ENCODE results near the gene PDE11A. TPM values are rescaled to one million over a fixed set of nuclear protein-coding genes. Genes with fewer than 3 reads are reported as not detected.

Gene PDE11A
- total and polyA plus RNA-seq, 2 of the 13 experiments (the other 11 are each of a cell fraction or from before 2014, with no cell fraction given): 1.2 to 1.7 TPM

DNA sequence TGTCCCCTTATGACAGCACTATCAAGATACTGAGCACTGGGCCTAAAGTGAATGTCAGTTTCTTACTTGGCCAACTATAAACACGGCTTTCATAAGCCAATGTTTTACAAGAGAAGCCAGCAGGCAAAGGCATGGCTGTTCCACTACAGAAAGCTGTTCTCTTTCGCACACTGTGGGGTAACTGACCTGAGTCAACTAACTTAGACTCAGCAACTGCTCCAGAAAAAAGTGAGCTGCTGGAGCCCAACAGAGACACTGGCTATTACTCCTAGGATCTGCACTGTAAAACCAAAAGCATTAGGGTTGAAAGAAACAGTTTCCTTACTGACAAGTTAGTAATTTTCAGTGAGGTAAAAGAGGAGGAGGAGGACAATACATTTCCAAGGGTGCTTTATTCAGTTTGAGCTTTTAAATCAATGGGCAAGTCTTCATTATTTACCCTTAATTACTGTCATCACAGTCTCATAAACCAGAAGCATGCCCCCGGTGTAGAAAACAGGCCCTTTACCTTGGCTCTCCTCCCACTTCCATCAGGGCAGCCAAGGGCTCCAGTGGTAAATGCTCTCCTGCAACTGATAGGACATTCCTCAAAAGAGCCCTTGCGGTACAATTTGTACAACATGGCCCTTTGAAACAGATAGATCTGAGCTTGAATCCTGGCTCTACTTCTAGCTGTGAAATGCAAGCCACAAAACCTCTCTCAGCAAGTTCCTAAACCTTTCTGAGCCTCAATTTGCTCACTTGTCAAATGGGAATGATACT lies 275.7 kb downstream of the PDE11A start:
- intact Hi-C loops (cut with micrococcal nuclease; ENCODE audit: unreplicated experiment): no loop called here
- in situ Hi-C loops (cut with HindIII; ENCODE audit: extremely low pct_ligation_motif_present, low pct_unique_long_range_greater_than_20kb): no loop called here
- Histone ChIP-seq H3K4me3 (replicated peaks in 1 of 3; ENCODE audit: insufficient read depth in 1 of 3, low read depth in 2 of 3, low read length in 3 of 3) (no peak overlapping the region), H2AFZ (ENCODE audit: low read length) (no peak overlapping the region), H3K36me3 (replicated peaks in 1 of 2; ENCODE audit: control insufficient read depth in 1 of 2, insufficient read depth in 2 of 2, low read length in 2 of 2) (no peaks in the 10 kb centered on the region), H3K79me2 (ENCODE audit: insufficient read depth, low read length) (no peaks in the 10 kb centered on the region), H4K20me1 (ENCODE audit: insufficient read depth, low read length) (no peaks in the 10 kb centered on the region), H3K9ac (ENCODE audit: insufficient read depth, low read depth, low read length) (no peak overlapping the region), H3K27me3 (ENCODE audit: control insufficient read depth in 1 of 2, insufficient read depth in 2 of 2, low read length in 2 of 2) (no peaks in the 10 kb centered on the region), H3K4me1 (ENCODE audit: insufficient read depth, low read length) (no peaks in the 10 kb centered on the region), H3K4me2 (ENCODE audit: low read depth, low read length) (no peak overlapping the region), H3K9me3 (ENCODE audit: low read length) (no peaks in the 10 kb centered on the region), H3K27ac (ENCODE audit: extremely low read length, insufficient read depth, low read length) (no peak overlapping the region)
- DNase-seq (ENCODE audit: low spot score) (no peak), ATAC-seq (no peak), FAIRE-seq (no peak)
- TF ChIP-seq SOX13 (IDR thresholded peaks at IDR 0.05) (no peak), SOX13 (CRISPR knock-in tag; conservative IDR thresholded peaks at IDR 0.05 in 1 of 2, IDR thresholded peaks at IDR 0.05 in 1 of 2) (no peak), RAD21 (CRISPR knock-in tag; IDR thresholded peaks at IDR 0.05) (no peak), MEIS1 (CRISPR knock-in tag; IDR thresholded peaks at IDR 0.05; ENCODE audit: borderline replicate concordance) (no peak), MZF1 (CRISPR knock-in tag; IDR thresholded peaks at IDR 0.05; ENCODE audit: borderline replicate concordance) (no peak)
- TF ChIP-seq, protein P1, sequence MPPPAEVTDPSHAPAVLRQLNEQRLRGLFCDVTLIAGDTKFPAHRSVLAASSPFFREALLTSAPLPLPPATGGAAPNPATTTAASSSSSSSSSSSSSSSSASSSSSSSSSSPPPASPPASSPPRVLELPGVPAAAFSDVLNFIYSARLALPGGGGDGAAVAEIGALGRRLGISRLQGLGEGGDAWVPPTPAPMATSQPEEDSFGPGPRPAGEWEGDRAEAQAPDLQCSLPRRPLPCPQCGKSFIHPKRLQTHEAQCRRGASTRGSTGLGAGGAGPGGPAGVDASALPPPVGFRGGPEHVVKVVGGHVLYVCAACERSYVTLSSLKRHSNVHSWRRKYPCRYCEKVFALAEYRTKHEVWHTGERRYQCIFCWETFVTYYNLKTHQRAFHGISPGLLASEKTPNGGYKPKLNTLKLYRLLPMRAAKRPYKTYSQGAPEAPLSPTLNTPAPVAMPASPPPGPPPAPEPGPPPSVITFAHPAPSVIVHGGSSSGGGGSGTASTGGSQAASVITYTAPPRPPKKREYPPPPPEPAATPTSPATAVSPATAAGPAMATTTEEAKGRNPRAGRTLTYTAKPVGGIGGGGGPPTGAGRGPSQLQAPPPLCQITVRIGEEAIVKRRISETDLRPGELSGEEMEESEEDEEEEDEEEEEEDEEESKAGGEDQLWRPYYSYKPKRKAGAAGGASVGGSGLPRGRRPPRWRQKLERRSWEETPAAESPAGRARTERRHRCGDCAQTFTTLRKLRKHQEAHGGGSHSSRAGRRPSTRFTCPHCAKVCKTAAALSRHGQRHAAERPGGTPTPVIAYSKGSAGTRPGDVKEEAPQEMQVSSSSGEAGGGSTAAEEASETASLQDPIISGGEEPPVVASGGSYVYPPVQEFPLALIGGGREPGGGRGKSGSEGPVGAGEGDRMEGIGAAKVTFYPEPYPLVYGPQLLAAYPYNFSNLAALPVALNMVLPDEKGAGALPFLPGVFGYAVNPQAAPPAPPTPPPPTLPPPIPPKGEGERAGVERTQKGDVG (CRISPR knock-in tag; IDR thresholded peaks at IDR 0.05; ENCODE audit: borderline replicate concordance): no peak
- ChIA-PET POLR2A (no interaction called here), CTCF (ENCODE audit: low intra/inter-chr PET ratio, low total read pairs) (no interaction called here)
- 41% methylated on average over 4 of the region's 4 CpGs for WGBS (ENCODE audit: low lambda C conversion rate)
- BruUV-seq (replicated peaks): no TSS peak
